ENCODE results near the gene ATIC. TPM values are rescaled to one million over a fixed set of nuclear protein-coding genes. Genes with fewer than 3 reads are reported as not detected.

The ATIC gene
- total and polyA plus RNA-seq, 12 donors: 33.7 to 164 (median 83.3) TPM

DNA sequence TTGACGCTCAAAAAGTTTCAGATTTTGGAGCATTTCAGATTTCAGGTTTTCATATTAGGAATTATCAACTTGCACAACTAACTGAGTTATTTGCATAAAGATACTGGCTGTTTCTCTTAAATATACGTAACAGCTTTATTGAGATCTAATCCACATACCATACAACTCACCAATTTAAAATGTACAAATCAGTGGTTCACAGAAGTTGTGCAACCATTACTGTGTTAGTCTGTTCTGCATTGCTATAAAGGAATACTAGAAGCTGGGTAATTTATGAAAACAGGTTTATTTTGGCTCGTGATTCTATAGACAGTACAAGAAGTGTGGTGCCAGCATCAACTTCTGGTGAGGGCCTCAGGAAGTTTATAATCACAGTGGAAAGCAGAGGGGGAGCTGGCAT is 8.2 kb downstream of the ATIC start:
- WGBS, 4 donors: 91 to 93% (median 91%) methylated on average over 3 of the region's 3 CpGs
- peaks cover 0 to 28% of the 10 kb centered on the region in 2 donors for H3K36me3 ChIP-seq (replicated peaks in 1 of 2)
- H3K27ac ChIP-seq: no peak overlapping the region
- H3K4me1 ChIP-seq (replicated peaks in 1 of 2): no peaks in the 10 kb centered on the region
- intact Hi-C loops (cut with DNase I): no loop called here
- TF ChIP-seq, protein P1, sequence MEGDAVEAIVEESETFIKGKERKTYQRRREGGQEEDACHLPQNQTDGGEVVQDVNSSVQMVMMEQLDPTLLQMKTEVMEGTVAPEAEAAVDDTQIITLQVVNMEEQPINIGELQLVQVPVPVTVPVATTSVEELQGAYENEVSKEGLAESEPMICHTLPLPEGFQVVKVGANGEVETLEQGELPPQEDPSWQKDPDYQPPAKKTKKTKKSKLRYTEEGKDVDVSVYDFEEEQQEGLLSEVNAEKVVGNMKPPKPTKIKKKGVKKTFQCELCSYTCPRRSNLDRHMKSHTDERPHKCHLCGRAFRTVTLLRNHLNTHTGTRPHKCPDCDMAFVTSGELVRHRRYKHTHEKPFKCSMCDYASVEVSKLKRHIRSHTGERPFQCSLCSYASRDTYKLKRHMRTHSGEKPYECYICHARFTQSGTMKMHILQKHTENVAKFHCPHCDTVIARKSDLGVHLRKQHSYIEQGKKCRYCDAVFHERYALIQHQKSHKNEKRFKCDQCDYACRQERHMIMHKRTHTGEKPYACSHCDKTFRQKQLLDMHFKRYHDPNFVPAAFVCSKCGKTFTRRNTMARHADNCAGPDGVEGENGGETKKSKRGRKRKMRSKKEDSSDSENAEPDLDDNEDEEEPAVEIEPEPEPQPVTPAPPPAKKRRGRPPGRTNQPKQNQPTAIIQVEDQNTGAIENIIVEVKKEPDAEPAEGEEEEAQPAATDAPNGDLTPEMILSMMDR (IDR thresholded peaks at IDR 0.05): no peak
- no peak for TF ChIP-seq POLR2A (IDR thresholded peaks at IDR 0.05)
- no peak overlapping the region for H3K4me3 ChIP-seq
- DNase-seq: no peak
- H3K27me3 ChIP-seq: no peaks in the 10 kb centered on the region
- no peaks in the 10 kb centered on the region for H3K9me3 ChIP-seq (replicated peaks in 1 of 3)

DNA sequence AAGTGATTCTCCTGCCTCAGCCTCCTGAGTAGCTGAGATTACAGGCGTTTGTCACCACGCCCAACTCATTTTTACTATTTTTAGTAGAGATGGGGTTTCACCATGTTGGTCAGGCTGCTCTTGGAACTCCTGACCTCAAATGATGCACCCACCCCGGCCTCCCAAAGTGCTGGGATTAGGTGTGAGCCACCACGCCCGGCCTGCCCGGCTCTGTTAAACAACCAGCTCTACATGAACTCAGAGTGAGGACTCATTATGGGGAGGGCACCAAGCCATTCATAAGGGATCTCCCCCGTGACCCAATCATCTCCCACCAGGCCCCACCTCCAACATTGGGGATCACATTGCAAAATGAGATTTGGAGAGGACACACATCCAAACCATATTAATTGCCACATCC is 8.8 kb downstream of the ATIC start:
- Histone ChIP-seq H3K36me3 (replicated peaks in 1 of 2) (peaks cover 0 to 29% of the 10 kb centered on the region in 2 donors), H3K4me3 (no peak overlapping the region), H3K27ac (no peak overlapping the region), H3K4me1 (replicated peaks in 1 of 2) (no peaks in the 10 kb centered on the region), H3K9me3 (replicated peaks in 1 of 3) (no peaks in the 10 kb centered on the region), H3K27me3 (no peaks in the 10 kb centered on the region)
- WGBS, 4 donors: 91 to 92% (median 91%) methylated on average over 6 to 7 of the region's 7 CpGs
- TF ChIP-seq, protein P1 (IDR thresholded peaks at IDR 0.05): no peak
- TF ChIP-seq POLR2A (IDR thresholded peaks at IDR 0.05): no peak
- intact Hi-C loops (cut with DNase I): no loop called here
- no peak for DNase-seq

DNA sequence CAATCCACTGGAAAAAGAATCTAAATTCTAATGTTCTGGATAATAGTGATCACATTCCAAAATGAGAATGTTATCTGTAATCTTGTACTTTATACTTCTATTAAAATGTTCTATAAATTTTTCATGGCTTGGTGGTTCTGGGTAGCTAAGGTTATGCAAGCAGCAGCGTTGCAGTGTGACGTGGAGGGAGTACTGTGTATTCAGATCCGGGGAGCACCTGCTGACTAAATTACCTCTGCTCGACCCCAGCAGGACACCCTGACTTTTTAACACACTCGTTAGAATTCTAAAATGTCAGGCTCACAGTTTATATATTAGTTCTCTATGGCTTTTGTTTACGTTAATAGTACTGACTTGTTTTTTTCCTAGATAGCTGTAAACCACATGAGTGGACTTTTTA is 13.0 kb downstream of the ATIC start:
- Histone ChIP-seq H3K9me3 (replicated peaks in 1 of 3) (no peaks in the 10 kb centered on the region), H3K27ac (no peak overlapping the region), H3K36me3 (replicated peaks in 1 of 2) (peaks cover 0 to 32% of the 10 kb centered on the region in 2 donors), H3K4me1 (replicated peaks in 1 of 2) (no peaks in the 10 kb centered on the region), H3K27me3 (no peaks in the 10 kb centered on the region), H3K4me3 (no peak overlapping the region)
- WGBS, 4 donors: 81 to 88% (median 85%) methylated on average over 6 of the region's 6 CpGs
- TF ChIP-seq POLR2A (IDR thresholded peaks at IDR 0.05): no peak
- TF ChIP-seq, protein P1 (IDR thresholded peaks at IDR 0.05): no peak
- no peak for DNase-seq
- intact Hi-C loops (cut with DNase I): no loop called here

DNA sequence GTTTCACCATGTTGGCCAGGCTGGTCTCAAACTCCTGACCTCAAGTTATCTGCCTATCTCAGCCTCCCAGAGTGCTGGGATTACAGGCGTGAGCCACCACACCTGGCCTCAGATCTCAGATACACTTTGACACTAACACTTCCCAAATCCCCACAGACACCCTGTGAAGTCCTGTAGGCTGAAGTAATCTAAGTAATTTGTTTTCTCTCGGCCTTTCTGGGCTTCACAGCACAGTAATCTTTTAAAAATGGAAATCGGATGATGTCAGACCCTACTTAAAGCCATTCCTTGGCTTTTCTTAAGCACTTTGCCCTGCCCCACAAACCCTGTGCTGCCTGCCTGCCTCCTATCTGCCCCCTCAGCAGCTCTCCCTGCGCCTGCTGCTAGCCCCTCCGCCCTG is 16.2 kb downstream of the ATIC start:
- TF ChIP-seq, protein P1 (IDR thresholded peaks at IDR 0.05): no peak
- TF ChIP-seq POLR2A (IDR thresholded peaks at IDR 0.05): no peak
- Histone ChIP-seq H3K4me1 (replicated peaks in 1 of 2) (no peaks in the 10 kb centered on the region), H3K9me3 (replicated peaks in 1 of 3) (no peaks in the 10 kb centered on the region), H3K27me3 (no peaks in the 10 kb centered on the region), H3K27ac (no peak overlapping the region), H3K4me3 (no peak overlapping the region), H3K36me3 (replicated peaks in 1 of 2) (peaks cover 0 to 23% of the 10 kb centered on the region in 2 donors)
- no peak for DNase-seq
- WGBS, 4 donors: 88 to 96% (median 94%) methylated on average over 5 of the region's 5 CpGs
- intact Hi-C loops (cut with DNase I): no loop called here

Measured in adrenal gland (tissue), 12 donors.